Daoy (cell line): Measurements from ENCODE around the gene ITGB3BP. TPM values are rescaled to one million over a fixed set of nuclear protein-coding genes. Genes with fewer than 3 reads are reported as not detected.
"Not testable (repeated sequence)": the region's sequence is repeated elsewhere in the genome, so short reads cannot be mapped to it uniquely, and the experiment has no call there.

Experiments used
- DNase-seq: peaks from one replicate; pipeline ENCODE4 v3.0.0-alpha.2; 2015; ENCODE audit warnings: low read depth
- total RNA-seq: library from RNA; depleted of rRNA; stranded (reverse); fragments of >200 nt; shearing (Covaris generic); gene quantifications from 2 replicates; pipeline ENCODE4 v1.2.3, GENCODE V29; 2014; rRNA removed

The ITGB3BP gene
- 42.0 and 53.9 TPM in 2 replicates for total RNA-seq

- DNase-seq: peak; percentile 95
Observed at GRCh38 chr1:63522891-63523728, at the start of gene ITGB3BP, which contains the start of gene EFCAB7. Gene ITGB3BP (minus strand): TSS chr1:63523225. CDS start chr1:63523133, 92 bp downstream. Gene EFCAB7 (plus strand): TSS chr1:63523525. CDS start chr1:63525573, 2,048 bp downstream.

- DNase-seq: not testable (repeated sequence)
Observed at GRCh38 chr1:63572686-63573085, 49.7 kb upstream of the ITGB3BP start.

- no peak for DNase-seq
Observed at GRCh38 chr1:63569640-63570316, 46.8 kb upstream of the ITGB3BP start.

- no peak for DNase-seq
Observed at GRCh38 chr1:63569068-63569467, 46.0 kb upstream of the ITGB3BP start.

GRCh38 chr1:63563745-63564144 is 40.7 kb upstream of the ITGB3BP start:
- no peak for DNase-seq

- no peak for DNase-seq
Observed at GRCh38 chr1:63559357-63559756, 36.3 kb upstream of the ITGB3BP start.

GRCh38 chr1:63557365-63557987 is 34.5 kb upstream of the ITGB3BP start:
- peak; percentile 36 for DNase-seq

- DNase-seq: no peak
Observed at GRCh38 chr1:63555480-63555879, 32.5 kb upstream of the ITGB3BP start.

- DNase-seq: no peak
Observed at GRCh38 chr1:63548877-63549276, 25.9 kb upstream of the ITGB3BP start.

- DNase-seq: no peak
Observed at GRCh38 chr1:63548303-63548702, 25.3 kb upstream of the ITGB3BP start.

- no peak for DNase-seq
Observed at GRCh38 chr1:63547621-63548294, 24.7 kb upstream of the ITGB3BP start.

- DNase-seq: no peak
Observed at GRCh38 chr1:63545780-63546179, 22.8 kb upstream of the ITGB3BP start.

- DNase-seq: no peak
Observed at GRCh38 chr1:63537940-63538339, 14.9 kb upstream of the ITGB3BP start.

GRCh38 chr1:63537006-63537405 is 14.0 kb upstream of the ITGB3BP start:
- DNase-seq: no peak

GRCh38 chr1:63534406-63534805 is 11.4 kb upstream of the ITGB3BP start:
- DNase-seq: no peak

- DNase-seq: no peak
Observed at GRCh38 chr1:63533931-63534330, 10.9 kb upstream of the ITGB3BP start.

- DNase-seq: no peak
Observed at GRCh38 chr1:63532727-63533126, 9.7 kb upstream of the ITGB3BP start.

GRCh38 chr1:63524201-63524600 is 1.2 kb upstream of the ITGB3BP start:
- no peak for DNase-seq

- peak; percentile 21 for DNase-seq
Observed at GRCh38 chr1:63523738-63524137, 713 bp upstream of the ITGB3BP start.

GRCh38 chr1:63516629-63517028 is 6.4 kb downstream of the ITGB3BP start:
- no peak for DNase-seq

- no peak for DNase-seq
Observed at GRCh38 chr1:63512584-63512983, 10.4 kb downstream of the ITGB3BP start.

- no peak for DNase-seq
Observed at GRCh38 chr1:63509718-63510117, 13.3 kb downstream of the ITGB3BP start.
